OCI-LY1 (cell line): Measurements from ENCODE around the gene NDUFC1.

Experiments used
- H2AFZ ChIP-seq: fragments of 200-600 bp; sonication (generic), shearing (Covaris generic); 2 replicates; pipeline ENCODE4 v1.6.0; 2014; ENCODE audit warnings: antibody characterized with exemption, mild to moderate bottlenecking, low read length
- H3F3A ChIP-seq: fragments of 200-600 bp; sonication (generic), shearing (Covaris generic); 2 replicates; pipeline ENCODE4 v1.6.0; 2014; ENCODE audit warnings: mild to moderate bottlenecking, antibody characterized with exemption, low read length, moderate library complexity; ENCODE audit not compliant: insufficient read depth
- H3K27ac ChIP-seq: fragments of 200-600 bp; sonication (generic); 2 replicates; pipeline ENCODE4 v1.5.1; 2014; ENCODE audit warnings: low read length, mixed run types, mild to moderate bottlenecking, low read depth; ENCODE audit not compliant: poor library complexity, severe bottlenecking
- H3K27me3 ChIP-seq: fragments of 200-600 bp; sonication (generic); 2 replicates; pipeline ENCODE4 v1.6.0; 2014; ENCODE audit warnings: antibody characterized with exemption, mild to moderate bottlenecking, low read length, moderate library complexity; ENCODE audit not compliant: insufficient read depth
- H3K36me3 ChIP-seq: fragments of 200-600 bp; sonication (generic); 2 replicates; pipeline ENCODE4 v1.6.1; 2014; ENCODE audit warnings: mild to moderate bottlenecking, antibody characterized with exemption, low read length, moderate library complexity, mixed read lengths; ENCODE audit not compliant: insufficient read depth
- H3K4me1 ChIP-seq: fragments of 200-600 bp; sonication (generic); 2 replicates; pipeline ENCODE4 v1.5.1; 2014; ENCODE audit warnings: mild to moderate bottlenecking, low read length, moderate library complexity; ENCODE audit not compliant: insufficient read depth, severe bottlenecking
- H3K4me2 ChIP-seq: fragments of 200-600 bp; sonication (generic), shearing (Covaris generic); 2 replicates; pipeline ENCODE4 v1.6.1; 2014; ENCODE audit warnings: low read length
- H3K4me3 ChIP-seq: fragments of 200-600 bp; sonication (generic); 2 replicates; pipeline ENCODE4 v1.5.1; 2014; ENCODE audit warnings: low read length, low read depth, mild to moderate bottlenecking, mixed read lengths; ENCODE audit not compliant: poor library complexity, severe bottlenecking
- H3K79me2 ChIP-seq: fragments of 200-600 bp; shearing (Covaris generic); 2 replicates; pipeline ENCODE4 v1.6.1; 2016; ENCODE audit warnings: mixed run types, low read length, mixed read lengths; ENCODE audit not compliant: insufficient read depth
- H3K9ac ChIP-seq: fragments of 200-600 bp; sonication (generic), shearing (Covaris generic); 2 replicates; pipeline ENCODE4 v1.6.1; 2014; ENCODE audit warnings: mild to moderate bottlenecking, low read length, mixed read lengths
- H3K9me2 ChIP-seq: fragments of 200-600 bp; sonication (generic), shearing (Covaris generic); 2 replicates; pipeline ENCODE4 v1.6.1; 2014; ENCODE audit warnings: low read depth, mild to moderate bottlenecking, low read length, mixed read lengths
- H3K9me3 ChIP-seq: fragments of 200-600 bp; shearing (Covaris generic); 2 replicates; pipeline ENCODE4 v1.6.1; 2014; ENCODE audit warnings: low read length, mixed read lengths
- H4K20me1 ChIP-seq: fragments of 200-600 bp; sonication (generic), shearing (Covaris generic); 2 replicates; pipeline ENCODE4 v1.6.0; 2016; ENCODE audit warnings: mild to moderate bottlenecking, low read length; ENCODE audit not compliant: insufficient read depth
- EZH2 ChIP-seq: fragments of 200-600 bp; sonication (generic), shearing (Covaris generic); IDR thresholded peaks from 2 replicates; pipeline ENCODE4 v1.8.0; 2017; ENCODE audit warnings: borderline replicate concordance, mixed run types, mild to moderate bottlenecking, antibody characterized with exemption, low read length, moderate library complexity, mixed read lengths
- TF ChIP-seq, protein P1 (sequence below): fragments of 200-600 bp; sonication (generic), shearing (Covaris generic); IDR thresholded peaks from 2 replicates; pipeline ENCODE4 v1.5.1; 2017; ENCODE audit warnings: mild to moderate bottlenecking, antibody characterized with exemption, low read length, moderate library complexity, mixed read lengths

NDUFC1 gene

GRCh38 chr4:139282721-139283075 lies 19.6 kb downstream of the NDUFC1 start:
- H3K9ac ChIP-seq = no peak overlapping the region
- H3K27ac ChIP-seq = no peak overlapping the region
- H3K4me2 ChIP-seq = no peak overlapping the region
- H3K4me1 ChIP-seq = no peaks in the 10 kb centered on the region
- no peaks in the 10 kb centered on the region for H3K27me3 ChIP-seq
- TF ChIP-seq EZH2 = no peak
- TF ChIP-seq, protein P1, sequence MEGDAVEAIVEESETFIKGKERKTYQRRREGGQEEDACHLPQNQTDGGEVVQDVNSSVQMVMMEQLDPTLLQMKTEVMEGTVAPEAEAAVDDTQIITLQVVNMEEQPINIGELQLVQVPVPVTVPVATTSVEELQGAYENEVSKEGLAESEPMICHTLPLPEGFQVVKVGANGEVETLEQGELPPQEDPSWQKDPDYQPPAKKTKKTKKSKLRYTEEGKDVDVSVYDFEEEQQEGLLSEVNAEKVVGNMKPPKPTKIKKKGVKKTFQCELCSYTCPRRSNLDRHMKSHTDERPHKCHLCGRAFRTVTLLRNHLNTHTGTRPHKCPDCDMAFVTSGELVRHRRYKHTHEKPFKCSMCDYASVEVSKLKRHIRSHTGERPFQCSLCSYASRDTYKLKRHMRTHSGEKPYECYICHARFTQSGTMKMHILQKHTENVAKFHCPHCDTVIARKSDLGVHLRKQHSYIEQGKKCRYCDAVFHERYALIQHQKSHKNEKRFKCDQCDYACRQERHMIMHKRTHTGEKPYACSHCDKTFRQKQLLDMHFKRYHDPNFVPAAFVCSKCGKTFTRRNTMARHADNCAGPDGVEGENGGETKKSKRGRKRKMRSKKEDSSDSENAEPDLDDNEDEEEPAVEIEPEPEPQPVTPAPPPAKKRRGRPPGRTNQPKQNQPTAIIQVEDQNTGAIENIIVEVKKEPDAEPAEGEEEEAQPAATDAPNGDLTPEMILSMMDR = no peak
- H3K79me2 ChIP-seq = no peaks in the 10 kb centered on the region
- H2AFZ ChIP-seq = no peak overlapping the region
- no peaks in the 10 kb centered on the region; the same call in 1 of the 2 replicates for H3K36me3 ChIP-seq
- H3K9me2 ChIP-seq = no peaks in the 10 kb centered on the region
- no peaks in the 10 kb centered on the region; the same call in 1 of the 2 replicates for H3K9me3 ChIP-seq
- H3K4me3 ChIP-seq = no peak overlapping the region
- no peaks in the 10 kb centered on the region for H4K20me1 ChIP-seq
- no peaks in the 10 kb centered on the region for H3F3A ChIP-seq

DNA sequence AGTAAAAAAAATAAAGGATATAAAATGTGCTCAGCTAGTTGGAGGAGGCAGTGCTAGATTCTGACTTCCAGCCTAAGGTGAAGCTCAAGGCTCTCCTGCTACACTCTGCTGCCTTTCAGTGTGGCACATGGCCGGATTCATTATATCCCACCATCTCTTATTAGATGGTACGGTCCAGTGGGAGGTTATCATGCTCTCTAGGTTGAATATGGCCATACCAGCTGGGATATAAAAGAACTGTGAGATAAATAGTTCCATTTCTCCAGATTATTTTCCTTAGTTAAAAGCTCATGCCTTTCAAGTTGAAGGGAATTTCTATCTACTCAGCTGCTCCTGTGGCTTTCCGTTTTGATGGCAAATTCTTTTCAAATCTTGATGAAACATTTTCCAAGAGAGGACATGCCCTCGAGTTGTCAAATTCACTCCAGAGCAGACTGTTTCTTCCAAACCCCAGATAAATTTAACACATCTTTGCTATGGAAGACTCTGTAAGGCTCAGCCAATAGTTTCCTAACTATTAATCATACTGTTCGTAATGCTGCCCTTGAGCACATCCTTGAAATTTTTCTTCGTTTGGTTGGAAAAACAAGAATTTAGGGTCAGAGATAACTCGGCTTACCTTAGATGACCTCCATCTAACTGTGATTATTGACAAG lies 20.1 kb downstream of the NDUFC1 start:
- Histone ChIP-seq H3K27ac (no peak overlapping the region), H3K4me2 (no peak overlapping the region), H3K9ac (no peak overlapping the region), H3K27me3 (no peaks in the 10 kb centered on the region), H3K9me3 (no peaks in the 10 kb centered on the region; the same call in 1 of the 2 replicates), H3K4me3 (no peak overlapping the region), H3F3A (no peaks in the 10 kb centered on the region), H3K36me3 (no peaks in the 10 kb centered on the region; the same call in 1 of the 2 replicates), H2AFZ (no peak overlapping the region), H3K79me2 (no peaks in the 10 kb centered on the region), H3K9me2 (no peaks in the 10 kb centered on the region), H4K20me1 (no peaks in the 10 kb centered on the region), H3K4me1 (no peaks in the 10 kb centered on the region)
- TF ChIP-seq EZH2 = no peak
- TF ChIP-seq, protein P1 = no peak

DNA sequence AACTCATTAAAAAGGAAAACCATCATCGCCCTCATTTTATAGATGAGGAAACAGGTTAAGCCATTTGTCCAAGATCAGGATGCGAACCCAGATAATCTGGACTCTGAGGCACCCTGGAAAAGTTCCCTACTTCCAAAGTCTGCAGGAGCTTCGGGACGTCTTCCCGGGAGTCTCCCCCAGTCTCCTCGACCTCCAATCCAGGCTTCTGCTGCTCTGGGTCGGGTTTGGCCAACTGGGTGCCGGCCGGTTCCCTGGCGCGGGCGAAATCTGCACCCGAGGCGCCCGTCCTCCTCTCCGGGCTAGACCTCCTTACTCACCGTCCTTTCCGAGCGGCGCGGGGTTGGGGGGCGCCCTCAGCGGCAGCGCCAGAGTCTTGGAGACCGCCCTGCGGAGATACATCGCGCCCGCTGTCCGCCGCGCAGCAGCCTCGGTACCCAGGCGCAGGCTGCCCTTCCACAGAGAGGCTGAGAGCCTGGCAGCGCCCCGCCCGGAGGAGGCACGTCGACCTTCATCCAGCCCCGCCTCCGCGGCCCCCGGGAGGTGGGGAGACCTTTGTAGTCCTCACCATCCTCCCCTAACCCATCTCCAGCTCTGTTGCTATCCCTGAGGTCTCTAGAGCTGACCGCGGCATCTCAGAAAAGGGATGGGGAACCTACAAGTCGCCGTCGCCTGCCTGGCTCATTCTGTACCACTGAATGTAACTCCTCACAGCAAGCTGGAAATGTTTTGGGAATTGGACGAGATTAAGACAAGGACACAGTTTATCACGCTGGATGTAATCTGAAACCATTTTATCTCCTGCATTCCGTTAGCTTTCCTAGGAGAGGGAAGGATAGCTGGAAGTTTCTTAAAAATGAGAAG lies 22.3 kb downstream of the NDUFC1 start, which contains the start of gene MGARP:
TSS of gene MGARP (minus strand) at position 466 of the 861 bp plus-strand sequence. CDS start at position 399, 67 bp downstream.
- no peaks in the 10 kb centered on the region for H3K4me1 ChIP-seq
- no peaks in the 10 kb centered on the region for H3K9me3 ChIP-seq
- H3K4me2 ChIP-seq = peak within 1 kb of the TSS; percentile 65
- H3K4me3 ChIP-seq = peak within 1 kb of the TSS; percentile 54
- no peak for TF ChIP-seq EZH2
- TF ChIP-seq, protein P1 = no peak
- no peaks in the 10 kb centered on the region for H3K27me3 ChIP-seq
- no peak within 1 kb of the TSS for H2AFZ ChIP-seq
- H3K9me2 ChIP-seq = no peaks in the 10 kb centered on the region
- no peaks in the 10 kb centered on the region for H4K20me1 ChIP-seq
- peak within 1 kb of the TSS; percentile 16; the same call in 1 of the 2 replicates for H3K9ac ChIP-seq
- no peaks in the 10 kb centered on the region for H3F3A ChIP-seq
- no peaks in the 10 kb centered on the region; the same call in 1 of the 2 replicates for H3K36me3 ChIP-seq
- no peaks in the 10 kb centered on the region for H3K79me2 ChIP-seq
- no peak within 1 kb of the TSS for H3K27ac ChIP-seq
